NCI-H2196 (cell line): ENCODE measurements around the gene CTNND2.

Source experiments
- DNase-seq: peaks from one replicate; lab custom pipeline; 2025; ENCODE audit not compliant: unreplicated experiment; lab: John Stamatoyannopoulos, UW

The CTNND2 gene

GRCh38 chr5:11780641-11781345 lies 123.5 kb downstream of the CTNND2 start:
- no peak for DNase-seq

DNA sequence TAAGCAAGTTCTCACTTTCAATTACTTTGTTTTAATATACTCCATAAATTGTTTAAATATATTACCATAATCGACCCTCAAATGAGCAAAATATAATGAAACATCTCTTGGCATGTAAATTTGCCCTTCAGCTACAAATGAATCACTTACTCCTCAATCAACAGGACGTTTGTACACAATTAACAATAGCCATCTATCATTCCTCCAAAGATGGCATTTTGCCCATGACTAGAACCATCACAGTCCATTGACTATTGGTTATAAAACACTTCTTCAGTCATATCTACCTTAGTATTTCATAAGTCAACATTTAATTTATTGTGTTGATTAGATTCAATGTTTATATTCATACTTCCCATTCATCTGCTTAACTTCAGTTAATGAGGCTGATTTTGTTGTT lies 127.2 kb downstream of the CTNND2 start:
- no peak for DNase-seq

DNA sequence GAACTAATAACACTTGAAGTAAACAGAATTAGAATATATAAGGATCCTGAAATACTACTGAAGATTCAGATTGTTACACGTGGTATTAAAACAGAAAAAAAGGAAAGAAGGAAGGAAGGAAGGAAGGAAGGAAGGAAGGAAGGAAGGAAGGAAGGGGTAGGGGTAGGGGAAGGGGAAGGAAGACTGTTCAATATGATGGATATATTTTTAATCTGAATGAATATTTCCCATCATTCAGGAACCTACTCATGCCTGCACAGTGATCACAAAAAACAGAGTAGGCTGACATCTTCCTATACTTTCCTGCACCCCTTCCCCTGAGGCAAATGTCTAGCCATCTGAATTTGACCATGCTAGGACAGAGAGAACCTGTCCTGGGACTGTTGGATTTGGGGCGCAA lies 133.9 kb downstream of the CTNND2 start:
- DNase-seq: no peak

DNA sequence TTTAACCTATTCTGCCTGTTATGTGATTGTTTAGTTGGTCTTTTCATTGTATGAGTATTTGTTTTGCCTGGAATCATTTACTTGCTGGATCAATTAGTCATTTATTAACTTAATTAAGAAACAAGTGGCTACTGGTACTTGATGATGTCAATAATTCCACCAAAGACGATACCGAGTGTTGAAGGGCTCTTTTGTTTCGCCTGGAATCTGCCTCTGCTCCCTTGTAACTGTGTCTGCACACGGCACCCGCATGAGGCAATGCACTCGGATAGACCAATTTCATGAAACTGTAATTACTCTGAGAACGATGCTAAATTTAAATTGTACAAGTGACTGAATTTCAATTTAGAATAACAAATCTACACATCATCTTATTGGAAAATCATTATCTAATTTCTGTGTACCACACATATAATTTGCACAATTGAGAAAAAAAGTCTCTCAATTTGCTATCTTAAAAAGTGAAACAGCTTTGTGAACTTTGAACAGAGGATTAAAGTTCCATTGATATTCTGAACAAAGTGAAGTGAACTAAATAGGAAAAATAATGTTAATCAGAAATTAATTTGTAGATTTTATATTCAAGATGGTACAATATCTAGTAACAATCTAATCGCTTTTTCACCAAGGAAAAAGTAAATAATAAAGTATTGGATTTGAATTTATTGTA lies 143.2 kb downstream of the CTNND2 start:
- no peak for DNase-seq

DNA sequence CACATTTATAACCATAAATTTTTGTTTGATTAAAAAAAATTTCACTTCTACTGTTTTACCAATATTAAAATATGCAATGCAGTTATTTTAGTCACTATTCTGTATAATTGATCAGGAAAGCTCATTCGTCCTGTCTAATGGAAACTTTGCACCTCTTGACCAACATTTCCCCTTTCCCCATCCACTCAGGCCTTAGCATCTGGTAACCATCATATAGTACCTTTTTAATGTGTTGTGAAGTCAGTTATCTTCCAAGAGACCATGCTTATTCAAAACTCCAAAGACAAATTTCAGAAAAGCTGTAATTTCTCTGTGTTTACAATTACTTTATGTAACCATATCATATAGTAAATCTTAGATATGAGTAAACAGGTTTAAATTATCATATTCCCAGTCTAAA lies 145.9 kb downstream of the CTNND2 start:
- DNase-seq: no peak

DNA sequence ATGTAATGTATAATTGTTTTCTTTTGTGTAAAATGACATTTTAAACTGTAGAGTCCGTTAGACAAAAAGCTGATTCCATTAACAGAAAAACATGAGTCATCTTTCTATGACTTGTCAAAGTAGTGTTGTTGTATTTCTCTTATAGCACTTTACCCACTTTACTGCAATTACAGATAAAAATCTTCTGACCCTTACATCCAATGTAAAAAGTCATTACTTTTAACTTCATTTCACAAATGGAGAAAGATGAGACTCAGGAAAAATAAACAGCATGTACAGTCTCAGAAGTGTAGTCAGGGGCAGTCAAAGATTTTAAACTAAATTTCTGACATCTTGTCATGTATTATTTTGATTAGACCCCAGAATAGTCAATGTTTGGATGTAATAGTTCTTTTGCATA lies 146.6 kb downstream of the CTNND2 start:
- no peak for DNase-seq

DNA sequence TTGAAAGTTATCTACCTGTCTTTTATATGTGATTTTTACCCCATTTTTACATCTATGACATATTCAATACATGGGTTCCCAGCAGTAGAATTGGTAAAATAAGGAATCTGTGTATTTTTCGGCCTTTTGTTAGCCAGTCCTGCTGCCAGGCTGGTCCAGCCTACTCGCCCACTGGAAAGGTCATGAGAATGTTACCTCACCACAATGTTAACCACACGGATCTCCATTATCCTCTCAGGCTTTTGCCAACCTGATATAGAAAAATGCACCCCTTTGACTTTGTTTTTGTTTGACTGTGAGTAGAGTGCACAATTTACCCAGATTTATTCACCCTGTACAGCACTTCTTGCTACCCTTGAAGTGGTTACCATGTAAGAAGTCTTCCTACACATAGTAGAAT lies 167.2 kb downstream of the CTNND2 start:
- DNase-seq: no peak

DNA sequence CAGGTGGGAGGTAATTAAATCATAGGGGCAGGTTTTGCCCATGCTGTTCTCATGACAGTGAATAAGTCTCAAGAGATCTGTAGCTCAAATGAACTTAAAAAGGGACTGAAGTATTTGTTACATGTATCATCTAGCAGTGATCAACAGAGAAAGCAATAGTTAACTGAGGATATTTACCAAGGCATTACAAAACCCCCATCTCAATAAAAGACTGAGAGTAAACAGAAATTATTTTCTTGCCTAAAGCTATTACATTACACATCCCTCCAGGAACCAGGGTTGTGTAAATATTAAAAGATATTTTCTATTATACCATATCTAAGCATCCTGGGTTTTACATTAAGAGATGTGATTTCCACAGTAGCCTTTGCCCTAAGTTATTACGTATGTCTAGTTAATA lies 169.9 kb downstream of the CTNND2 start:
- no peak for DNase-seq

DNA sequence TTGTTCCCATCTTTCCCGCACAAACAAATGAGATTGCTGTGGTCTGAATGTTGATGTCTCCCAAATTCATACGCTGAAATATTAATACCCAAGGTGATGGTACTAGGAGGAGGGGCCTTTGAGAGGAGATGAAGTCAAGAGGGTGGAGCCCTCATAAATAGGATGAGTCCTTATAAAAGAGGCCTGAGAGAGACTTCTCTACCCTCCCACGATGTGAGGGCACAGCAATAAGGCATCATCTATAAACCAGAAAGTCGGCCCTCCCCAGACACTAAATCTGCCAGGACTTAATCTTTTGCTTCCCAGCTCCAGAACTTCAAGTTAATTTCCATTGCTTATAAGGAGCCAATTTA lies 170.4 kb downstream of the CTNND2 start:
- DNase-seq: no peak

DNA sequence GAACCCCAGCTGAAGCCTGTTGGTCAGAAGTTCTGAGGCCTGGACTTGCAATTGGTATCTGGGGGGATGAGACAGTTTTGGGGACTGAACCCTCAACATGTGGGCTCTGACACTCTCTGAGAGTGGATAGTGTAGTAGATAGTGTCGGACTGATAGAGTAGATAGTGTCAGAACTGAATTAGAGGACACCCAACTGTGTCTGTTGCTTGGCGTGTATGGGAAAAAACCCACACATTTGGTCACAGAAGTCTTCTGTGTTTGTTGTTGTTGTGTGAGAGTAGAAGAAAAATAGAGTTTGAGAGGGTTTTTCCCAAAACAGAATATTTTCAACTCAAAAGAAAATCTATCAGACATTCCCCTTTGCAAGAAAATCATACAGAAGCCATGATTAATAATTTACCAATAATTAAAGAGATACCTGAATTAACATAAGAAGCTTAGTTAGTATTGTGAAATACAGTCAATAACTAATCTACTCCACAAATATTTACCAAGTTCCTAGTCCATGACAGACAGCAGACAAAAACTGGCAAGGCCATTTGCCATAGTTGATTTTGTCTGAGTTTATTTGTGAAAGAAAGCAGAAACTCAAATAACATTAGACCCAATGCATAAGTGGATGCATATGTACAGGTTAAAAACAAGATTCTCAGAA lies 170.9 kb downstream of the CTNND2 start:
- DNase-seq: no peak

GRCh38 chr5:11724940-11725339 lies 179.3 kb downstream of the CTNND2 start:
- no peak for DNase-seq

- DNase-seq: peak; percentile 10
Measured at GRCh38 chr5:11719888-11720481, 184.3 kb downstream of the CTNND2 start.

DNA sequence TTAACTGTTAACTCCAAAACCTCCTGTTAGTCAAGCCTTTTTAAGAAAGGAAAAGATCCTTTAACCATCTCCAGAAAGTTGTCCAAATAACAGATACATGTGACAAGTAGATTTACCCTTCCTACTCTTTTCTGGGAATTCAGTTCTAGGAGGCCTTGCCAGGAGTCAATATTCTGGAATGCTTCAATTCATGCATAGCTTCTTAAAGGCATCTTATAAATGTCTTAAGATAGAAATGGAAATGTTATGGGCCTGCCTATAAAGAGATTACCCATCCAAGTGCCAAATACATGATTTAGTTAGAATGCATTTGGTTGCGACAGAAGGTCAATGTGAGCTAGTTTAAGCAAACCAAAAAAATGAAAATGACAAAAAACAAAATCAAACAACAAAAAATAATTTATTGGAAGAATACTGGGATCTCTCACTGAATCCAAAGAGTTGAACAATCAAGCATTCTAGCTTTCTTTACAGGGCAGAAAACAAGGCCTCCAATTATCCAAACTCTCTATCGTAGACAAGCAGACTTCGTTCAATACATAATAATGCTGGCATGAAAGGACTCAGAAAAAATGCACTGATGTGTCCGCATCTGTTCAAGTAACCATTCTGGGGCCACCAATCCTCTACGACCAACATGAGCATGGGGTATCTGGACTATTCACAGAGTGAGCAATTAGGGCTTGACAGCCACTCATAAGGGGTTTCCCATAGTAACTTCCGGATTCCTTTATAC lies 188.6 kb downstream of the CTNND2 start:
- no peak for DNase-seq

DNA sequence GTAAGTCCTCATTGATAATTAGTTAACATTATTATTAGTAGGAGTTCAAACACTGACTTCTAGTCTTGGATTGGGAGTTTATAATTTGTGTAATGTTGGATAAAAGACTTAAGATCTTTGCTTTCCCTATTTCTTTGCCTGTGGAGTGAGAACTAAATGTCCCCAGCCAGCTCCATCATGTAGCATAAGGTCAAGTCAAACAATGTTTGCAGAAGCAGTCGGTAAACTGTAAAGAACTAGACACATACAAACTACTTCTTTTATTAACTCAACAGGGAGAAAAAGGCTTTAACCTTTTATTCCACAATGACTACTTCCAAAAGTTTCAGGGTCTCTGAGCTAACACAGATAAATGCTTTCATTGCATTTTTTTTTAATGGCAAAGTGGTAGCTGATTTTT lies 192.3 kb downstream of the CTNND2 start:
- no peak for DNase-seq

GRCh38 chr5:11709021-11709420 lies 195.2 kb downstream of the CTNND2 start:
- DNase-seq: no peak

DNA sequence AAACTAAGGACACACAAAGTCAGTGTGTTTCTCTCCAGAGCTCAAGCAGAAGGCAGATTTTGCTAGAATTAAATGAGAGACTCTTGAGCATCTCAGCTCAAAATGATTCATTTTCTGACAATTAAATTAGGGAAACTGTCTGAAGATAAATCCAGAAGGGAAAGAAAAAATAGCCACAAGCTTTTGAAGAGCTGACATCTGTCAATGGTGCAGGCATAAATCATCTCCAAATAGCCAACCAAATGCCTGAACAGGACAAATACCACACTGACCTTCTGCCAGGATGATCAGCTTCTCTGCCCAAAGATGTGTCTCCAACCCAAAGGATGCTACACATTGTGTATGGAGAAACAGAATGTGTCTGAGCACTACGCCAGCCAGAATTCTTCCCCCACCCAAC lies 199.3 kb downstream of the CTNND2 start:
- DNase-seq: no peak

- DNase-seq: no peak
Measured at GRCh38 chr5:11700391-11700790, 203.9 kb downstream of the CTNND2 start.

GRCh38 chr5:11692636-11693035 lies 211.6 kb downstream of the CTNND2 start:
- no peak for DNase-seq

DNA sequence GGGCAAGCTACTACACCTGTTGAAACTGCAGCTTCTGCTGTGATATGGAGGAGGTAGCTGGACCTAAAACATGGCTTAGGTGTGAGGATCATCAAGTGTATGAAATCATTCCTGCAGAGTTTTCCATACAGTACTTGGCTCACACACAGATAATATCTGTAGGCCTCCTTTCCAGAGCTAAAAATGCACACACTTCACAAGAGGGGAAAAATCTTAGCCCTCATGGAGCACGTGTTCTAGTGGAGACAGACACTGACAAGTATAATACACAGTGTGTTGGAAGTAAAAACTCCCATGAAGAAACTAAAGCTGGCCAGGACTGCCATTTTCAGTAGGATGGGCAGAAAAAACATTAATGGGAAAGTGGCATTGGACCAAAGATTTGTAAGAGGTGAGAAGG lies 216.7 kb downstream of the CTNND2 start:
- DNase-seq: no peak

DNA sequence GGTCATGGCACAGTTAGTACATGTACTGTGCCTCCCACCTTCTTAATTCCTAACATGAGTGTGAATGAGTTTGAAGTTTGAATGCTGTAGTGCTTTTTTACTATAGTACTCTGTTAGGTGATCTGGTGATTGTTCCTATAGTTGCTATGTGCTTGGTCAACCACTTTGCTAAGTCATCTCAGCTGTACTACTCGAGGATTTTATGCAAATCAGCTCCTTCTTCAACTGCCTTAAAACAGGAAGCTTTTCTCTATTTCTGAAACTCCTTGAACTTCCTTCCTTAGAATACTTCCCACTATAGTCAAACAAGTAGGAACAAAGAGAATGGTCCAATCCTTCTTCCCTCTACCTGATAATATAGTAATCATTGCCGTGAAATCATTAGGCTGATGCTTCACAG lies 219.6 kb downstream of the CTNND2 start:
- no peak for DNase-seq

DNA sequence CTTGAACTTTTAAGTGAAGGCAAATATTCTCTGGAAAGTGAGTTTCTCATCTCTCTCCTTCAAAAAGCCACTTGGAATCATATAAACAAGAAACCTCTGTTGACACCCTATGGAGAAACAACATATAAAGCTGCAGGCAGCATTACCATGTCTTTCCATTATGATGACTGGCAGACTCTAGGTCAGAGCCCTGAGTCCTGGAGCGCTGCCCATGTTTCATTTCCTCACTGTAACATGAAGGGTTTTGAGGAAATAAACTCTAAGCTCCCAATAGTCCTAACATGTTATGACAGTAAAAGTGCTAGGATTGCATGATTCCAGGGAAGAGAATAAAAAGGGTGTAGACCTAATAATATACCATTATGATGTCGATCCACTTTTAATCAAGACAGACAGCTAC lies 220.6 kb downstream of the CTNND2 start:
- no peak for DNase-seq
